Measurements from ENCODE around the gene HNRNPM.

HNRNPM gene

GRCh38 chr19:8468761-8469373 is 24.1 kb downstream of the HNRNPM start:
- no peak overlapping the region for H3K4me3 ChIP-seq (ENCODE audit: low read depth, low read length)
- no peak for DNase-seq (ENCODE audit: low read depth)
- no peak for TF ChIP-seq MAX (IDR thresholded peaks at IDR 0.05; ENCODE audit: low read depth, low read length)
- TF ChIP-seq POLR2A (IDR thresholded peaks at IDR 0.05; ENCODE audit: extremely low read depth, insufficient read length): no peak
- no peak for TF ChIP-seq CTCF (IDR thresholded peaks at IDR 0.05; ENCODE audit: low read depth, low read length)

GRCh38 chr19:8469613-8470368 is 25.0 kb downstream of the HNRNPM start:
- TF ChIP-seq CTCF (IDR thresholded peaks at IDR 0.05; ENCODE audit: low read depth, low read length) (no peak), MYC (IDR thresholded peaks at IDR 0.05; ENCODE audit: low read depth, low read length) (no peak), MAX (IDR thresholded peaks at IDR 0.05; ENCODE audit: low read depth, low read length) (no peak)
- H3K4me3 ChIP-seq (ENCODE audit: low read depth, low read length): no peak overlapping the region
- no peak for DNase-seq (ENCODE audit: low read depth)

- DNase-seq (ENCODE audit: low read depth): no peak
- TF ChIP-seq POLR2A (IDR thresholded peaks at IDR 0.05; ENCODE audit: extremely low read depth, insufficient read length) (no peak), CTCF (IDR thresholded peaks at IDR 0.05; ENCODE audit: low read depth, low read length) (no peak), MYC (IDR thresholded peaks at IDR 0.05; ENCODE audit: low read depth, low read length) (no peak), MAX (IDR thresholded peaks at IDR 0.05; ENCODE audit: low read depth, low read length) (no peak)
- H3K4me3 ChIP-seq (ENCODE audit: low read depth, low read length): no peak overlapping the region
Observed at GRCh38 chr19:8473648-8474476, 29.1 kb downstream of the HNRNPM start.

- no peak overlapping the region for H3K4me3 ChIP-seq (ENCODE audit: low read depth, low read length)
- TF ChIP-seq MAX (IDR thresholded peaks at IDR 0.05; ENCODE audit: low read depth, low read length): no peak
- TF ChIP-seq MYC (IDR thresholded peaks at IDR 0.05; ENCODE audit: low read depth, low read length): no peak
- no peak for TF ChIP-seq POLR2A (IDR thresholded peaks at IDR 0.05; ENCODE audit: extremely low read depth, insufficient read length)
- no peak for TF ChIP-seq CTCF (IDR thresholded peaks at IDR 0.05; ENCODE audit: low read depth, low read length)
- no peak for DNase-seq (ENCODE audit: low read depth)
Observed at GRCh38 chr19:8475005-8475404, 30.2 kb downstream of the HNRNPM start.

GRCh38 chr19:8476524-8476923 is 31.7 kb downstream of the HNRNPM start:
- DNase-seq (ENCODE audit: low read depth): no peak
- TF ChIP-seq MYC (IDR thresholded peaks at IDR 0.05; ENCODE audit: low read depth, low read length) (no peak), MAX (IDR thresholded peaks at IDR 0.05; ENCODE audit: low read depth, low read length) (no peak), POLR2A (IDR thresholded peaks at IDR 0.05; ENCODE audit: extremely low read depth, insufficient read length) (no peak)

More at GRCh38 chr19:8476524-8476923, 31.7 kb downstream of the HNRNPM start:
- no peak overlapping the region for H3K4me3 ChIP-seq (ENCODE audit: low read depth, low read length)

Measured in NB4 (cell line).